GM21423 (cell line): ENCODE data around the gene TRPM5.
A peak's percentile ranks its signal among the peaks of the same experiment; 100 is the strongest.

ENCODE experiments used
- ATAC-seq: cut with Tn5 transposase; IDR thresholded peaks from one replicate; pipeline ENCODE4 v1.9.1; 2021; ENCODE audit warnings: mild to moderate bottlenecking, moderate library complexity; ENCODE audit not compliant: unreplicated experiment

Gene TRPM5

GRCh38 chr11:2471048-2471803 is 26.9 kb upstream of the TRPM5 start:
- no peak for ATAC-seq

DNA sequence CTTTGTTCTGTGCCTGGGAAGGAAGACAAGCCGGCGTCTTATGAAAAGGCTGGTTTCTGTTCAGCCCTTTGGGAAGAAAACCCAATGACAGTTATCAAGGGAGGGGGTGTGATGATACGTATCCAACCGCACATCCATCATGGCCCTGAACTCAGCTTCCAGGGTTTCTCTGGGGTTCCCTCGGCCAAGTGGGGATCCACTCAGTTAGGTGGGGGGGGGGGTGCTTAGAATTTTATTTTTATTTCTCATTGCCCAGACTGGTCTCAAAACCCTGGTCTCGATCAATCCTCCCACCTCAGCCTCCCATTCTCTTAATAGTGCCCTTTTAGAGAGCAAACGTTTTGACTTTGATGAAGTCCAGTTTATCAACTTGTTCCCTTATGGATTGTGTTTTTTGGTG is 26.2 kb upstream of the TRPM5 start:
- no peak for ATAC-seq

DNA sequence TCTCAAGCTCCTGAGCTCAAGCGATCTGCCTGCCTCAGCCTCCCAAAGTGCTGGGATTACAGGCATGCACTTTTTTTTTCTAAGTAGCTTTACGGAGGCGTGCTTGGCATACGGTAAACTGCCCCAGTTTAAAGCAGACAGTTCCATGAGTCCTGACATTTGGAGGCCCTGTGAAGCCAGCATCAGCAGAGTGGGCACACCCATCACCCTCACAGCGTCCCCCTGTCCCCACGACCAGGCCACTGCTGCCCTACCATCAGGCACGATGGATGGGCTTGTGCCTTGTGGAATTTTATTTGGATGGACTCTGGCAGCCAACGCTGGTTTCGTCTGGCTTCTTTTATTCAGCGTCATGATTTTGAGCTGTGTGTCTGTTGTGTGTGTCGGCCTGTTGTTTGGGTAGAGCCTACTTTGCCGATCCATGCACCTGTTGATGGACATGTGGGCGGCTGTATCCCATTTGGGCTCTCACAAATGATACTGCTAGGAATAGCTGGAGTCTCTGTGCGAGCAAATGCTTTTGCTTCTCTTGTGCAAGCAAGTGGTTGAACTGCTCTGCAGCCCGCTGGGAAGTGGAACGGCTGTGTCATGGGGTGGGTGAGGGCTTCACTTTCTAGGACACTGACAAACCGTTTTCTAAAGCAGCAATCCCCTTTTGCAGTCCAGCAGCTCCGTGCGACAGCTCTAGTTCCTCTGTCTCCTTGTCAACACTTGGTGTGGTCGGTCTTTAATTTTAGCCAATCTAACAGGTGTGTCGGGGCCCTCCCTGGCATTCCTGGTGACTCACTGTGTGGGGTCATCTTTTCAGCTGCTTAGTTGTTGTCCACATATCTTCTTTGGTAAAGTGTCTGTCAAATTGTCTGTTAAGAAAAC is 24.3 kb upstream of the TRPM5 start:
- no peak for ATAC-seq

DNA sequence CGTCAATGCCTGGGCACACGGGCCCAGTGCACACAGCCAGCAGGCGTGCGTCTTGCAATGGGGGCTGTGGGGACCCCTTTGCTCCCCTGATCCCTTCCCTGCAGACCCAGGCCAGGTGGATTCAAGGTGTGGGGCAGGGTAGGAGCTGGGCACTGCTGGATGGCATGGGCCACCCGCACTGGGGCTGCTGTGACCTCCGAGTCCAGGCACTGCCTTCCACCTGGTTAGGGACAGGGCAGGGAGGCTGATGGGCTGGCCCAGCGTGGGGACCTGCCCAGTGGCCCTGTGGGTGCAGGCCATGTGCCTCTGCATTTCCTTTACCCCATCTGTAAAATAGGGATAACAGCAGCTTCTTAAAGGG is 23.4 kb upstream of the TRPM5 start:
- no peak for ATAC-seq

- peak; percentile 82 for ATAC-seq
Observed at GRCh38 chr11:2466869-2467694, 22.8 kb upstream of the TRPM5 start.

- no peak for ATAC-seq
Observed at GRCh38 chr11:2466069-2466801, 21.9 kb upstream of the TRPM5 start.

DNA sequence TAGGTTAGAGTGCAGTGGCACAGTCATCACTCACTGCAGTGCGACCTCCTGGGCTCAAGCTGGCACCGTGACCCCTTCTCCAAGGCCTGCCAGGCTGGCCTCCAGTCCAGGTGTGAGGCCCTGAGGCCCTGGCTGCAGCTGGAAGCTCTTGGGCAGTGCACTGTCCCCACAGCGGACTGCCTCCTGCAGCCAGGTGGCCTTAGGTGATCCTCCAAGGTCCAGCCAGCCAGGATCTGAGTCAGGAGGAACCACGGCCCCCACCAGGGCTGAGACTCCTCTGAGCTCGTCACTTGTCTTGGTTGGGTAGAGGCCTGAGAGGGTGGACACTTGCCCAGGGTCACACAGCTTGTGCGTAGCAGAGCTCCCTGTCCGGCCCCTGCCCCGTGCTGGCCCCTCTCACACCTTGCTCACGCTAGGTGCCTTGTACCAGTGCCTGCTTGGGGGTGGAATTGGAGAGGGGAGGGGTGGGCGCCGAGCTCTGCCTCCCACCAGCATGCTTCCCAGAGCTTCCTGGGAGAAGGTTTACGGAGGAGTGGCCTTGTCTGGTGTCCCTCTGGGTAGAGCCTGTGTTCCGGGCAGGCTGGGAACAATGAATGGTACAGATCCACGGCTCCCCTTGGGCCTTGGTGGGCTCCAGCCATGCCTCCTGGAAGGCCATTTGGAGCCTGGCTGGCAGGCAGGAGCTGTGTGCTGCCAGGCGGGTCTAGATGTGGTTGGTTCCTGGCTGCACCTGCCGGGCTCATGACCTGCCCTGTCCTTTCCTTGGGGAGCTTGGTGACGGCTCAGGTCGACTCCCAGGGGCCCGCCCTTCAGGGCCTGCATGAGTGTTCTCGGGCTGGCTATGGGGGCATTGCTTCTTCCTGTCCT is 21.1 kb upstream of the TRPM5 start:
- ATAC-seq, result no peak

DNA sequence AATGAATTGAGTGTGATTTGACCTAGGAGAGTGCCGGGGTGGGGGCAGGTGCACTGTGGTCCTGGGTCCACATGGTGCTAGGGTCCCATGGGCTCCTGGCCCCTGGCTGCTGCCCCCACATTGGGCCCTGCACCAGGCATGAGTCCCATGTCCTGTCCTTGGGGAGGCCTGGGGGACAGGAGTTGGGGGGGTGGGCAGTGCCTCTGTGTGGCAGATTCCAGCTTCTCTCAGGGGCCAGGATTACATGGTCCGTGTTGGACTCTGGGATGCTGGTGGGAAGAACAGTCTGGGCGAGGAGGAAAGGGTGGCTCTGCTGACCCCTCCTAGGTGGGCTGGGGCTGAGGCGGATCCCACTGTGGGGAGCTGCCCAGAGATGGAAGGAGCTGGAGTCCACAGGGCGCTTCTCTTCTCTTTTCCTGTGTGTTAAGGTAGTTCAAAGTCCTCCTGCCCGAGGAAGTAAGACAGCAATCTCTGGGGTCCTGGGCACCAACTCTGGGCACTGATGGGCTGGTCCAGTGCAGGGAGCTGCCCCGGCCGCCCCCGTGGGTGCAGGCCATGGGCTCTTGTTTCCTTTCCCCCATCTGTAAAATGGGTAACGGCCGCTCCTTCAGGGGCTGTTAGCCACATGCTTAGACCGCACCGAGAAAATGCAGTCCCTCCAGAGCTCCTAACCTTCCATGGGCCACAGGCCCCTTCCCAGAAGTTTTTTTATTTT is 20.3 kb upstream of the TRPM5 start:
- no peak for ATAC-seq

- ATAC-seq, result no peak
Observed at GRCh38 chr11:2463766-2464277, 19.5 kb upstream of the TRPM5 start.

GRCh38 chr11:2462986-2463765 is 18.9 kb upstream of the TRPM5 start:
- ATAC-seq, result no peak

- no peak for ATAC-seq
Observed at GRCh38 chr11:2462543-2462985, 18.2 kb upstream of the TRPM5 start.

- ATAC-seq, result no peak
Observed at GRCh38 chr11:2461956-2462542, 17.7 kb upstream of the TRPM5 start.

- no peak for ATAC-seq
Observed at GRCh38 chr11:2461253-2461955, 17.1 kb upstream of the TRPM5 start.

- no peak for ATAC-seq
Observed at GRCh38 chr11:2460540-2461252, 16.4 kb upstream of the TRPM5 start.

- no peak for ATAC-seq
Observed at GRCh38 chr11:2459796-2460531, 15.7 kb upstream of the TRPM5 start.
